CD4-positive, alpha-beta T cell treated with Interleukin-1 beta for 1 hour (primary cell): ENCODE data around the gene SVIL.
"Not testable (repeated sequence)": the region's sequence is repeated elsewhere in the genome, so short reads cannot be mapped to it uniquely, and the experiment has no call there.

Source experiments
- DNase-seq, 2 donors: peaks; one replicate each; pipeline ENCODE4 v3.0.0-alpha.2; 2020 to 2022

Gene SVIL

GRCh38 chr10:29648114-29648982 is 13.6 kb upstream of the SVIL start:
- no peak for DNase-seq

GRCh38 chr10:29647478-29647877 is 12.7 kb upstream of the SVIL start:
- DNase-seq, result no peak

DNA sequence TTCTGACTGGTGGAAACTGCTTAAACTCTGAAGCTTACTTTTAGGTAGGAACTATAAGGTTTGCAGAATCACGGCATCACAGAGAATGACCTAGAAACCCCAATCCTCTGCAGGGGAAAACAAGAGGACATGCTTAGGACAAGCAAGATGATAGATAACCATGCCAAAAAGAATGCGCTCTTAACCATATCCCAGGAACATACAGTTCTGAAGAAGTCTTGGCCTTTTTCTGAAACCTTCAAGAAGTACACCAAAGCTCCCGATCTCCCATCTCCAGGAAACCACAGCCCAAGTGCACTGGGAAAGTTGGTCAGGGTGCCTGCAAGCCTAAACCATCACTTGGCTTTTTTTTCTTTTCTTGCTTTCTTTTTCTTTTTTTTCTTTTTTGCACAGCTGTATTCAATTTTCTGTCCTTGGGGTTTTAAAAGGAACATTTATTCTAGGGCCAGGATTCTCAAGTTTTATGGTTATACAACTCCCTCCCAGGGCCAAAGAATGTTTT is 12.2 kb upstream of the SVIL start:
- DNase-seq, result no peak

- peak in 1 of 2 donors; percentile 12 for DNase-seq
Measured at GRCh38 chr10:29646238-29646902, 11.6 kb upstream of the SVIL start.

DNA sequence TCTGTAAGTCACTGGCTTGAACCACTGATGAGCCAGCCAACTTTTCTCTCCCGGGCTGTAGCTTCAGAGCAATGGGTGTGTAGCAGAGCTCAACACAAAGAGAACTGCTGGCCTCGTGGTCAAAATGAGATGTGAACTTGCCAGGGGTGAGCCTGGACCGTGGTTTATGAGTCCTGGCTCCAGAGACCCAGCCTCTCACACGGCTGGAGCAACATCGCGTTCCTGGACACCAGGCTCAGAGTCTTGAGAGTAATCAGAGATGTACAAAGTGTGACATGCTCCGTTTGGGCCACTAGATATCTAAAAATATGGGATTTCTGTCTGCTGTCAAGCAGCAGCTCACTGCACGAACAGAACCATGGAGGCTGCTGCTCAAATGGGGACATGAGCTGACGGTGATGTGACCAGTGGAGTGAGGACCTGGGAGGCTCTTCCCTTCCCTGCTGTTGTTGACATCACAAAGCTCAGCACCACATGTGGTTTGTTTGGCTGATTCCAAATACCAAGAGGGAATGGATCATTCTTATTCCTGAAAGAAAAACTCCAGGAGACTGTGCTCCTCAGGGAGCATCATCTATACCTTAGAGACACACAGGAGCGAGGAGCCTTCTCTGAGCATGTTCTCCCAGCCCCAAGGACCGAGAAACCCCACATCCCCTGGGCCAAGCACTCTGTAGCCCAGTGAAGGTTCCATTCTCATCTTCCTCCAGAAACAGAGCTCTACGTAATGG is 9.2 kb upstream of the SVIL start:
- DNase-seq, result no peak

- DNase-seq, result no peak
Measured at GRCh38 chr10:29642990-29643389, 8.2 kb upstream of the SVIL start.

- DNase-seq, result no peak
Measured at GRCh38 chr10:29637537-29637936, 2.8 kb upstream of the SVIL start.

GRCh38 chr10:29636178-29636577 is 1.4 kb upstream of the SVIL start:
- peak in 1 of 2 donors; percentile 48 for DNase-seq

GRCh38 chr10:29635711-29636144 is 957 bp upstream of the SVIL start:
- peak; percentile 18 to 40 for DNase-seq

- no peak for DNase-seq
Measured at GRCh38 chr10:29634105-29634504, 666 bp downstream of the SVIL start.

- no peak for DNase-seq
Measured at GRCh38 chr10:29631049-29631339, 3.8 kb downstream of the SVIL start.

DNA sequence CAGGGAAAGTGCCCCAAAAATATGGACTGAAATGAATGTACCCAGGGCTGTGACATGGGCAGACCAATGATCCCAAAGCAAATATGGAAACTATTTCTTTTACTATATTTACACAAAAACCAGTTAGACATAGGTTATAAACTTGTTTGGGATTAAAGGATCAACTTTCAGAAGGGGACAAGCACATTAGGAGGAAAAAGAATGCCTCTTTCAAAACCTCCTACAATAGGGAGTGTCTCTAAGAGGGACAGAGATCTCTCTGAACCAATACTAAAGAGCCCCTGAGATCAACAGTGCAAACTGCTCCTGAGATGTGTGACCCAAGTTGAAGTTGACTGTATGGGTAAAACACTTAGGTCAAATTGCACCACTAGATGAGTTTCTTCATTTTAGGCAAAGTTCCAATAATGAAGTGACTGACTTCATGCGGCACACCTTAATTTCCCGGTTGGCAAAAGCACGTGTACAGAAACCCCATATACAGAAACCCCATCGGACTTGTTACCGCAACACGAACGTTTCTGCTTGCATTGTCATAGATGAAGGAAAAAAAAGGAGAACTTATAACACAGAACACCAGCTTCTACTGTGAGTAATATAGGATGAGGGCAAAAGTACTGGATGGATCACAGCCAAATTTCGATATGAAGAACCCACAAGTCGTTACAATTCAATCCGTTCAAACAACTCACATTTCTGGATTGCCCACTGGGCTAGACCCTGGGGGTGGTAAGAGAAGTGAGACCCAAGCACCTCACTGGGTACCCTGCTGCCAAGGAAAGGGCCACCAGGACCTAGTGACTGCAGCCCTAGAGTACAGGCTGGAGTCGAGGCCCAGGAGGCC is 4.3 kb downstream of the SVIL start:
- peak in 1 of 2 donors; percentile 36 for DNase-seq

DNA sequence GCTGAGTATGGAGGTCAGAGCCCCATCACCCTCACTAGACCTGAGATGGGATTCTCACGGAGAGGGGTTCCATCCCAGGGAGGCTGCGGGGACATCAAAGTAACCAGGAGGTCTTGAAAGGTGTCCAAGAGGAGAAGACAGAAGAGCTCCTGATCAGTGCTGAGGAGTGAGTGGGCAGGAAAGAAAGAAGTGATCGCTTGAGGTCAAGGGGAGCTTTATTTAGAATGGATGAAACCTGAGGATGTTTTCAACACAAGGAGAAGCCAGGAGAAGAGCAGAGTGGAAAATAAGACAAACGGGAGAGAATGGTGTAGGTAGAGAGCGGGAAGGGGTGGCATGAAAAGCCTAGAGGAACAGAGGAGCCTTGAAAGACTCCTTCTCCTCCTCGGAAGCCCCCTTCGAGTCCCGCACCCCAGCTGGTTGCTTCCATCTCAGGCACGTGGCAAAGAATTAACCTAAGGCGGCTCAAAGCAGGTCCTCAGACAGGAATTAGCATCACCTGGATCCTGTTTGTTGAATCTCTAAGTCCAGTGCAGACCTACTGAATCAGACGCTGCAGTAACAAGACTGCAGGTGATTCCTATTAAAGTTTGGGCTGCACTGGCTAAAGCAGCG is 5.8 kb downstream of the SVIL start:
- DNase-seq, result no peak

DNA sequence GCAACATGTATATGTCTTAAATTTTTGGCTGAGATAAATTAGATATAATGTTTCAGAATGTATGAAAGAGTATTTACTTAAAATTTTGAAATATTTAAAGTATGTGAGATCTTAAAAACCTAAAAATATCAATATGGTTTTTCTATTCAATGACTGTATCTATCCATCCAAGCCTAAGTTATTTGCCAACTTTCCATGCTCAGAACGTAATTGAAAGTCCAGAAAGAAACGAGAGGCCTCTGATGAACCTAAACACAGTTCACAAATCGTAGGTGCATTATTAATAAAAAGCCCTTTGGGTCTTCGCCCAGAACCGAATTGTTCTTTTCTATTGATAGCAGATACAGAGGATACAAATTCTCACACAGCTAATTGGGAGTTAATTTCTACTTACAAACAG is 6.5 kb downstream of the SVIL start:
- DNase-seq, result no peak

DNA sequence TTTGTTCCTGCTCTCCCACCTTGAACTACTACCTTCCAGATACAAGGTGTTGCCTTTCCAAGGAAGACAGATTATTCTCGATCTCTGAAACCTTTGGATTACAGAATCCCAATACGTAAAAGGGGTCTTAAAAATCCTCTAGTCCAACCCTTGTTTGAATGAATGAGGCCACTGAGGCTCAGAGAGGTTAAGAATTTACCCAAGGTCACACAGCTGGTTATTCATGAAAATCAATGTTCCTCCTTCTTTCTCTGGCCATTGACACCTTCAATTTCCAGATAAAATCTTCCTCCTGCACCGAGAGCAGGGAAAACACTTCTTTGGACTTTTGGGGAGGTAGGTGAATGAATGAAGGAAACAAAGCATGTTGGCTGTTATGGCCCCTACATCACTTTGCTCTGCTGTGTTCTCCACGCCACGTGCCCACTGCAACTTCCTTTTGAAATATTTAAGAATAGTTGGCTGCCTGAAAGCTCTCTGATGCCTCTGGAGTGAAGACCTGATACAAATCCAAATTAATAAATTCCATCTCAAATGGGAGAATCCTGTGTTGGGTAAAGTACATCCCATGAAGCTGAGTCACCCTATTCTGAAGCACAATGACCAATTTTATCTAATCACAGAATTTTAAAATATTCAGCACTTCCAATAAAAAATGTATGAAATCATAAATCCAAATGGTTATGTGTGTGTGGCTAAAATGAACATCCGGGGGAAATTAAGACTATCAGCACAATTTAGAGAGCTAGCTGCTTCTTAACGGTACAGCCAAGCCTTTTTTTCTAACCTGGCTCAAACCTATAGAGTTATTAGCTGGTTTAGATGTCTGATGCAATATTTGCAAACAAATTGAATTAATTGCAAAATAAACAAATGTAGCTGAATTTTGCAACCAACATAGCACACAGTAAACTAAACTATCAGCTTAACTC is 7.3 kb downstream of the SVIL start:
- DNase-seq, result no peak

- not testable (repeated sequence) for DNase-seq
Measured at GRCh38 chr10:29624357-29624756, 10.4 kb downstream of the SVIL start.

DNA sequence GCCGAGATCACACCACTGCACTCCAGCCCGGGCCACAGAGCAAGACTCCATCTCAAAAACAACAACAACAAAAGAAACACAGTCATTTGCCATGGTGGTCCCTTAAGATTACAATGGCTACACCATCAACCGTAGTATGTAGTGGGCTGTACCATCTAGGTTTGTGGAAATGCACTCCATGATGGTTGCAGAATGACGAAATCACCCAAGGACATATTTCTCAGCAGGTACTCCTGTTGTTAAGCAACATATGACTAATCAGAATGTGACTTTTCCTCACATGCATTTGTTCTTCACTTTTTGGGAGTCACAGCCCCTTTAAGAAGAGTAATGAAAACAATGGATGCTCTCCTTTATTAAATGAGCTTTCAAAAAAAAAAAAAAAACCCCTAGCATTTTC is 11.0 kb downstream of the SVIL start:
- no peak for DNase-seq

- DNase-seq, result no peak
Measured at GRCh38 chr10:29622382-29622922, 12.3 kb downstream of the SVIL start.

- no peak for DNase-seq
Measured at GRCh38 chr10:29621161-29621560, 13.6 kb downstream of the SVIL start.

DNA sequence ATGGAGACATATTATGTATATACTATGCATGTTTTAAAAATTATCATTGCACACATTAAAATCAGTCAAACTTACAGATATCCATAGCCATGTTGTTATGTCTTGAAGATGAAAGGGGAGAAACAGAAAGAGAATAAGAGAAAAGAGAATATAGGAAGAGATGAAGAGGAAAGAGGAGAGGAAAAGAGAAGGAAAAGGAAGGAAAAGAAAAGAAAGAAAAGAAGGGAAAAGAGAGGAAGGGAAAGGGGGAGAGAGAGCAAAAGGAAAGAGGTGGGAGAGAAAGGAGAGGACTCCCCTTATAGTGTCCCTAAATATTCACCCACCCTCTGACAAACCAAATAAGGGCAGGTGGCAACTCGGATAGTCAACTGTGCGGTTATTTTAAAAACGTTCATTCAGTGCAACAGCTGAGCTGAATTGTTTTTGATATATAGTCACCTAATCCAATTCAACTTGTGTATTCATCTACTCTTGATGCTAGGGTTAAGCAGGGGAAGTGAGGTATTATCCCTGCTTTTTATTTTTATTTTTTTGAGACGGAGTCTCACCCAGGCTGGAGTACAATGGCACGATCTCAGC is 14.6 kb downstream of the SVIL start:
- no peak for DNase-seq
